Measurements from ENCODE around the gene MALSU1. TPM values are rescaled to one million over a fixed set of nuclear protein-coding genes. Genes with fewer than 3 reads are reported as not detected.

Gene MALSU1
- total and polyA plus RNA-seq, 2 donors (not counting 1 experiment from before 2014, with no cell fraction given): 54.8 to 77.6 TPM

- peak; percentile 50 to 70 for DNase-seq (ENCODE audit: low read depth in 2 of 2)
- Histone ChIP-seq H3K27me3 (ENCODE audit: control insufficient read depth, insufficient read depth, low read length) (no peaks in the 10 kb centered on the region), H3K4me2 (ENCODE audit: extremely low read depth, insufficient read depth, low read length) (peak overlapping the region; percentile 13), H2AFZ (ENCODE audit: low read length) (no peak overlapping the region), H3K9ac (ENCODE audit: insufficient read depth, low read length) (no peak overlapping the region), H3K36me3 (ENCODE audit: control insufficient read depth, insufficient read depth, low read length) (no peaks in the 10 kb centered on the region), H3K9me3 (ENCODE audit: control insufficient read depth, insufficient read depth, low read depth, low read length) (no peaks in the 10 kb centered on the region), H3K4me1 (ENCODE audit: control insufficient read depth, extremely low read depth, insufficient read depth, low read length) (peaks cover 8% of the 10 kb centered on the region), H3K4me3 (replicated peaks in 1 of 4; ENCODE audit: control extremely low read depth in 1 of 4, insufficient read depth in 1 of 4, low read depth in 3 of 4, low read length in 4 of 4) (no peak overlapping the region), H3K27ac (ENCODE audit: insufficient read depth, low read length) (no peak overlapping the region), H3K79me2 (ENCODE audit: control insufficient read depth, insufficient read depth, low read length) (no peaks in the 10 kb centered on the region), H4K20me1 (ENCODE audit: control insufficient read depth, extremely low read depth, insufficient read depth, low read length) (no peaks in the 10 kb centered on the region)
- TF ChIP-seq EZH2 (IDR thresholded peaks at IDR 0.05; ENCODE audit: low read length, missing control alignments): no peak
- no peak for TF ChIP-seq CTCF (conservative IDR thresholded peaks at IDR 0.05 in 1 of 2, IDR thresholded peaks at IDR 0.05 in 1 of 2; ENCODE audit: low read depth in 1 of 2, low read length in 2 of 2)
These were observed 33.9 kb downstream of the MALSU1 start for GRCh38 chr7:23332910-23333612.

- Histone ChIP-seq H4K20me1 (ENCODE audit: control insufficient read depth, extremely low read depth, insufficient read depth, low read length) (no peaks in the 10 kb centered on the region), H3K9ac (ENCODE audit: insufficient read depth, low read length) (no peak overlapping the region), H2AFZ (ENCODE audit: low read length) (no peak overlapping the region), H3K9me3 (ENCODE audit: control insufficient read depth, insufficient read depth, low read depth, low read length) (no peaks in the 10 kb centered on the region), H3K79me2 (ENCODE audit: control insufficient read depth, insufficient read depth, low read length) (no peaks in the 10 kb centered on the region), H3K27me3 (ENCODE audit: control insufficient read depth, insufficient read depth, low read length) (no peaks in the 10 kb centered on the region), H3K4me3 (replicated peaks in 1 of 4; ENCODE audit: control extremely low read depth in 1 of 4, insufficient read depth in 1 of 4, low read depth in 3 of 4, low read length in 4 of 4) (no peak overlapping the region), H3K36me3 (ENCODE audit: control insufficient read depth, insufficient read depth, low read length) (no peaks in the 10 kb centered on the region), H3K27ac (ENCODE audit: insufficient read depth, low read length) (peak overlapping the region; percentile 49), H3K4me1 (ENCODE audit: control insufficient read depth, extremely low read depth, insufficient read depth, low read length) (peaks cover 8% of the 10 kb centered on the region), H3K4me2 (ENCODE audit: extremely low read depth, insufficient read depth, low read length) (peak overlapping the region; percentile 13)
- TF ChIP-seq CTCF (conservative IDR thresholded peaks at IDR 0.05 in 1 of 2, IDR thresholded peaks at IDR 0.05 in 1 of 2; ENCODE audit: low read depth in 1 of 2, low read length in 2 of 2) (no peak), EZH2 (IDR thresholded peaks at IDR 0.05; ENCODE audit: low read length, missing control alignments) (no peak)
- peak; percentile 95 to 96 for DNase-seq (ENCODE audit: low read depth in 2 of 2)
These were observed 34.6 kb downstream of the MALSU1 start for GRCh38 chr7:23333671-23334246.

GRCh38 chr7:23334482-23335056 lies 35.4 kb downstream of the MALSU1 start:
- H3K4me2 ChIP-seq (ENCODE audit: extremely low read depth, insufficient read depth, low read length): peak overlapping the region; percentile 62
- H3K9me3 ChIP-seq (ENCODE audit: control insufficient read depth, insufficient read depth, low read depth, low read length): no peaks in the 10 kb centered on the region
- H3K27me3 ChIP-seq (ENCODE audit: control insufficient read depth, insufficient read depth, low read length): no peaks in the 10 kb centered on the region
- H3K36me3 ChIP-seq (ENCODE audit: control insufficient read depth, insufficient read depth, low read length): no peaks in the 10 kb centered on the region
- peaks cover 8% of the 10 kb centered on the region for H3K4me1 ChIP-seq (ENCODE audit: control insufficient read depth, extremely low read depth, insufficient read depth, low read length)
- H3K27ac ChIP-seq (ENCODE audit: insufficient read depth, low read length): peak overlapping the region; percentile 49
- H3K4me3 ChIP-seq (replicated peaks in 1 of 4; ENCODE audit: control extremely low read depth in 1 of 4, insufficient read depth in 1 of 4, low read depth in 3 of 4, low read length in 4 of 4): no peak overlapping the region
- TF ChIP-seq CTCF (conservative IDR thresholded peaks at IDR 0.05 in 1 of 2, IDR thresholded peaks at IDR 0.05 in 1 of 2; ENCODE audit: low read depth in 1 of 2, low read length in 2 of 2): no peak
- TF ChIP-seq EZH2 (IDR thresholded peaks at IDR 0.05; ENCODE audit: low read length, missing control alignments): no peak
- no peaks in the 10 kb centered on the region for H4K20me1 ChIP-seq (ENCODE audit: control insufficient read depth, extremely low read depth, insufficient read depth, low read length)
- DNase-seq (ENCODE audit: low read depth in 2 of 2): peak; percentile 95 to 98
- H3K79me2 ChIP-seq (ENCODE audit: control insufficient read depth, insufficient read depth, low read length): no peaks in the 10 kb centered on the region
- H2AFZ ChIP-seq (ENCODE audit: low read length): no peak overlapping the region
- no peak overlapping the region for H3K9ac ChIP-seq (ENCODE audit: insufficient read depth, low read length)

Measured in fibroblast of lung (primary cell).